HepG2 (cell line): ENCODE results near the gene RDH8. TPM values are rescaled to one million over a fixed set of nuclear protein-coding genes. Genes with fewer than 3 reads are reported as not detected.

Experiments used
- ATAC-seq: fragments of 200-7000 bp; cut with Tn5 transposase; 3 replicates; pipeline ENCODE4 v1.9.1; 2020; ENCODE audit warnings: mild to moderate bottlenecking, moderate library complexity
- BruUV-seq: library from RNA; stranded (reverse); fragments of 400-500 nt; replicated peaks from 2 replicates; lab custom pipeline; 2021; lab: Mats Ljungman, UMichigan
- CTCF ChIA-PET: fragments of 300-600 bp; formaldehyde crosslinking; extraction: SDS; loops from one replicate; lab custom pipeline; 2021; ENCODE audit warnings: low total read pairs, inconsistent platforms, low intra/inter-chr PET ratio; lab: Yijun Ruan, JAX
- POLR2A ChIA-PET: fragments of 350-600 bp; sonication (Branson Sonifier 250); formaldehyde crosslinking; loops from one replicate; lab custom pipeline; 2020; ENCODE audit warnings: antibody characterized with exemption, inconsistent platforms; lab: Yijun Ruan, JAX
- DNase-seq: peaks from one replicate; pipeline ENCODE4 v3.0.0-alpha.2; 2015; ENCODE audit warnings: low spot score
- FAIRE-seq: peaks from 3 replicates; lab custom pipeline; 2011; peaks lifted over from hg19 to GRCh38; lab: Jason Lieb, UNC
- H2AFZ ChIP-seq: one replicate; pipeline ENCODE4 v1.6.1; 2011; ENCODE audit warnings: low read length, inconsistent platforms
- H3K27ac ChIP-seq: fragments of 300-600 bp; 3 replicates; pipeline ENCODE4 v1.8.0; 2011; ENCODE audit warnings: mixed run types, mild to moderate bottlenecking, mixed read lengths, low read length, inconsistent platforms; ENCODE audit not compliant: insufficient read depth; ENCODE audit errors: extremely low read length
- H3K27me3 ChIP-seq, 2 experiments: fragments of 200-600 bp in 1 of 2; 2 replicates in 1 of 2; 3 replicates in 1 of 2; pipeline versions ENCODE4 v1.6.0 to v1.8.0; 2011; ENCODE audit warnings: low read length in 2 of 2, mild to moderate bottlenecking in 2 of 2, moderate library complexity in 2 of 2, inconsistent platforms in 1 of 2; ENCODE audit not compliant: insufficient read depth in 2 of 2, control insufficient read depth in 1 of 2
- H3K36me3 ChIP-seq, 2 experiments: fragments of 200-600 bp in 1 of 2; replicated peaks in 1 of 2; 2 replicates in 1 of 2; 3 replicates in 1 of 2; pipeline versions ENCODE4 v1.5.1 to v1.8.0; 2011; ENCODE audit warnings: low read length in 2 of 2, inconsistent platforms in 1 of 2; ENCODE audit not compliant: insufficient read depth in 2 of 2, control insufficient read depth in 1 of 2
- H3K4me1 ChIP-seq: 2 replicates; pipeline ENCODE4 v1.5.1; 2012; ENCODE audit warnings: low read length, inconsistent platforms; ENCODE audit not compliant: insufficient read depth
- H3K4me2 ChIP-seq: 2 replicates; pipeline ENCODE4 v1.6.0; 2011; ENCODE audit warnings: low read depth, low read length, inconsistent platforms
- H3K4me3 ChIP-seq, 3 experiments: fragments of 200-600 bp in 1 of 3; sonication (generic), shearing (Covaris generic) in 1 of 3; replicated peaks in 1 of 3; 2 replicates each; pipeline ENCODE4 v1.5.1; 2011 to 2016; ENCODE audit warnings: low read length in 3 of 3, inconsistent platforms in 2 of 3, low read depth in 2 of 3, mild to moderate bottlenecking in 2 of 3, control low read depth in 1 of 3, mixed read lengths in 1 of 3; ENCODE audit not compliant: insufficient read depth in 1 of 3
- H3K79me2 ChIP-seq: one replicate; pipeline ENCODE4 v1.6.1; 2011; ENCODE audit warnings: low read length, inconsistent platforms; ENCODE audit not compliant: insufficient read depth
- H3K9ac ChIP-seq: 2 replicates; pipeline ENCODE4 v1.6.0; 2011; ENCODE audit warnings: mild to moderate bottlenecking, low read depth, low read length, inconsistent platforms; ENCODE audit not compliant: insufficient read depth
- H3K9me3 ChIP-seq: 2 replicates; pipeline ENCODE4 v1.5.1; 2012; ENCODE audit warnings: mild to moderate bottlenecking, low read length
- H4K20me1 ChIP-seq: 2 replicates; pipeline ENCODE4 v1.6.0; 2011; ENCODE audit warnings: inconsistent platforms, mild to moderate bottlenecking, low read length, moderate library complexity; ENCODE audit not compliant: insufficient read depth
- PPARG ChIP-seq: conservative IDR thresholded peaks from 2 replicates; pipeline ENCODE4 v1.6.1; 2016; ENCODE audit warnings: missing biosample characterization, missing genetic modification reagents
- ZFP82 ChIP-seq: sonication (generic); formaldehyde crosslinking; IDR thresholded peaks from 2 replicates; pipeline ENCODE4 v1.5.1; 2020; ENCODE audit warnings: mild to moderate bottlenecking, missing genetic modification reagents, borderline replicate concordance
- ZHX1 ChIP-seq: sonication (generic); formaldehyde crosslinking; IDR thresholded peaks from 2 replicates; pipeline ENCODE4 v1.8.1; 2022; ENCODE audit warnings: low read depth, mild to moderate bottlenecking, missing genetic modification reagents
- ZNF235 ChIP-seq: sonication (generic); formaldehyde crosslinking; IDR thresholded peaks from 2 replicates; pipeline ENCODE4 v1.8.1; 2023; ENCODE audit warnings: mild to moderate bottlenecking, missing genetic modification reagents, borderline replicate concordance
- ZNF446 ChIP-seq: sonication (generic); formaldehyde crosslinking; IDR thresholded peaks from 2 replicates; pipeline ENCODE4 v1.5.0; 2020; ENCODE audit warnings: mild to moderate bottlenecking, missing genetic modification reagents
- WGBS: methylation state at CpG from one replicate; pipeline ENCODE4 v1.1.6; 2017; ENCODE audit warnings: low lambda C conversion rate; 5-methylcytosine and 5-hydroxymethylcytosine counted together
- in situ Hi-C: cut with HindIII; loops from 2 replicates; pipeline ENCODE4 v1.10.0; 2017; ENCODE audit warnings: low pct_unique_long_range_greater_than_20kb; ENCODE audit not compliant: extremely low pct_ligation_motif_present
- intact Hi-C: fragments of 100-400 bp; cut with micrococcal nuclease; formaldehyde crosslinking; loops from one replicate; pipeline ENCODE4 v1.10.0; 2022; ENCODE audit not compliant: unreplicated experiment
- polyA plus RNA-seq, 8 experiments: library from polyadenylated mRNA; depleted of rRNA in 3 of 8; stranded (reverse) in 7 of 8; unstranded in 1 of 8; fragments of >200 nt; fragmentation: Illumina TruSeq in 4 of 8; extraction: Trizol in 4 of 8; gene quantifications; 2 replicates each; pipeline versions ENCODE4 v1.2.1 to v1.2.3, GENCODE V29; 2011 to 2016; ENCODE audit warnings: low read depth in 4 of 8, missing spikeins in 1 of 8, mixed read lengths in 1 of 8; ENCODE audit not compliant: insufficient read depth in 1 of 8
- total RNA-seq, 5 experiments: library from RNA; depleted of rRNA; stranded (reverse); fragments of >200 nt; fragmentation: Illumina TruSeq; extraction: Trizol; gene quantifications; 2 replicates each; pipeline ENCODE4 v1.2.3, GENCODE V29; 2016; ENCODE audit warnings: low read depth in 1 of 5
- TF ChIP-seq, protein P1 (sequence below): fragments of 450-650 bp; IDR thresholded peaks from 2 replicates; pipeline ENCODE4 v1.6.1; 2016

RDH8 gene
- total and polyA plus RNA-seq, 2 of the 13 experiments (the other 11 are each of a cell fraction or from before 2014, with no cell fraction given): not detected

DNA sequence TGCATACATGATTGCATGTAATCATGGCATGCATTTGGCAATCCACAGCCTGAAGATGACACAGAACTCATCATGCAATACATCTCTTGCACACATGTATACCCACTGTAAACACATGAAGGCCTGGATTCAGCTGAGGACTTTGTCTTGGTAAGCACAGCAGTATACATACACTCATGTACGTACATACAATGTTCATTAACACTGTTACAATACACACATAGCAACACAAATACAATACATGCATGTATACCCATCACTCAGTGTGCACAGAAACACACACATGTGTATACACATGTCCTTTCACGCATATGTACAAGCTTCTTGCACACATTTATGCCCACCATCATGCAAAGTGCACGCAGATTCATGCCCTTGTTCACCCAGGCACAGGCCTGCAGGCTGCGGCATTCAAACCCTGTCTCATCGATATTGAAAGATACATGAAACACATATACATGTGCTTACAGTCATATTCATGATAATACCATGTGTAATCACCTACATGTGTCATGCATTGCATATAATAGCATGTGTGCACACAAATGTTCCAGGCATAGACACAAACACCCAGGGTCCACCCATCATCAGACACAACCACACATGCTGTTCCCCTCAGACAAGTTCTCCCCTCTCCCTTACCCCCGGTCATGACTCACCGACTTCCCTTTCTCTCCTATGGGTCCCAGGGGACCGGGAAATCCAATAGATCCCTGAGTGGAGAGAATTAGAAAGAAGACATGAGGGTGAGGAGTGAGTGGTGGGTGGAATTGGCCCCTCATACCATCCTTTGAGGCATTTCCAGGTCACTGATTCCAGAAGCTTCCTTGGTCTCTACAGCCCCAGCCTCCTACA, 31.6 kb upstream of the RDH8 start:
- Histone ChIP-seq H3K27me3 (no peaks in the 10 kb centered on the region), H3K9ac (no peak overlapping the region), H3K9me3 (no peaks in the 10 kb centered on the region), H3K79me2 (no peaks in the 10 kb centered on the region), H4K20me1 (no peaks in the 10 kb centered on the region), H3K4me1 (no peaks in the 10 kb centered on the region), H2AFZ (no peak overlapping the region), H3K4me3 (no peak overlapping the region), H3K27ac (no peak overlapping the region), H3K36me3 (no peaks in the 10 kb centered on the region), H3K4me2 (no peak overlapping the region)
- BruUV-seq: no TSS peak
- FAIRE-seq (no peak), ATAC-seq (no peak), DNase-seq (no peak)
- no peak for TF ChIP-seq ZFP82 (CRISPR knock-in tag)
- TF ChIP-seq ZNF446 (CRISPR knock-in tag): no peak
- TF ChIP-seq ZHX1 (CRISPR knock-in tag): no peak
- no peak for TF ChIP-seq ZNF235 (CRISPR knock-in tag)
- TF ChIP-seq, protein P1, sequence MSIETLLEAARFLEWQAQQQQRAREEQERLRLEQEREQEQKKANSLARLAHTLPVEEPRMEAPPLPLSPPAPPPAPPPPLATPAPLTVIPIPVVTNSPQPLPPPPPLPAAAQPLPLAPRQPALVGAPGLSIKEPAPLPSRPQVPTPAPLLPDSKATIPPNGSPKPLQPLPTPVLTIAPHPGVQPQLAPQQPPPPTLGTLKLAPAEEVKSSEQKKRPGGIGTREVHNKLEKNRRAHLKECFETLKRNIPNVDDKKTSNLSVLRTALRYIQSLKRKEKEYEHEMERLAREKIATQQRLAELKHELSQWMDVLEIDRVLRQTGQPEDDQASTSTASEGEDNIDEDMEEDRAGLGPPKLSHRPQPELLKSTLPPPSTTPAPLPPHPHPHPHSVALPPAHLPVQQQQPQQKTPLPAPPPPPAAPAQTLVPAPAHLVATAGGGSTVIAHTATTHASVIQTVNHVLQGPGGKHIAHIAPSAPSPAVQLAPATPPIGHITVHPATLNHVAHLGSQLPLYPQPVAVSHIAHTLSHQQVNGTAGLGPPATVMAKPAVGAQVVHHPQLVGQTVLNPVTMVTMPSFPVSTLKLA: peak; percentile 96
- TF ChIP-seq PPARG (CRISPR knock-in tag): no peak
- in situ Hi-C loops (no loop called here), intact Hi-C loops (no loop called here)
- ChIA-PET POLR2A (no interaction called here), CTCF (no interaction called here)
- 18% methylated on average over 8 of the region's 8 CpGs for WGBS
